ENCODE results near the gene BAX.

DNA sequence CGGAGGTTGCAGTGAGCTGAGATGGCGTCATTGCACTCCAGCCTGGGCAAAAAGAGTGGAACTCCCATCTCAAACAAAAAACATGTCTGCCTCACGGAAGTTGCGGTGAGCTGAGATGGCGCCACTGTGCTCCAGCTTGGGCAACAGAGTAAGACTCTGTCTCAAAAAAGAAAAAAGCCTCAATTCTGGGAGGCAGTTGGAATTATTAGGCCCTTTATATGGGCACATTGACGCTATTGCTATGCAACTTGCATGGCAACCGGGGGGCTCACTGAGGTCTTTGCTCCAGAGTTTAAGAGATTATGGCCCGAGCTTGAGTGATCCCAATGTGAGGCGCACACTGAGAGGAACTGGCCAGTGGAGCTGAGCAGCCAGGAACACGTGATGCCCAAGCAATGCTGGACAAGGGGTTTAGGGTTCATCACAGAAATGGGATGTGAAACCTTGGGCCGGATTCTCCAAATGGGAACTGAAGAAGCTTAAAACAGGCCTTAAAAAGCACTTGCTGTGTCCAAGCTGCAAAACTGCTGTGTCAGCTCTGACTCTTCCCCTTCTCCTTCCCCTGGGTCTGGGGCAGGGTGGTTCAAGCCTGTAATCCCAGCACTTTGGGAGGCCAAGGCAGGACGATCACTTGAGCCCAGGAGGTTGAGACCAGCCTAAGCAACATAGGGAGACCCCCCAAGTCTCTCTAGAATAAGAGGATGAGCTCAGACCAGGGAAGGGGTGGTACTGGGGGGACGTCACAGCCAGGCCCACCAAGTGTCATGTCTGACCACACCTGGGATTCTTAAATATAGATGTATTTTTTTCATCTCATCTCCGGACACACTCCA lies 12.9 kb downstream of the BAX start:
- TF ChIP-seq CTCF (conservative IDR thresholded peaks at IDR 0.05) = no peak
- no peak for TF ChIP-seq ZFX (IDR thresholded peaks at IDR 0.05)

Measured in C4-2B (cell line).